GM19455 (cell line): ENCODE measurements around the gene TSHZ2.

ENCODE experiments used
- ATAC-seq: cut with Tn5 transposase; IDR thresholded peaks from one replicate; pipeline ENCODE4 v1.9.1; 2021; ENCODE audit not compliant: unreplicated experiment

TSHZ2 gene

GRCh38 chr20:53274365-53274764, 302.2 kb downstream of the TSHZ2 start:
- ATAC-seq, result no peak

DNA sequence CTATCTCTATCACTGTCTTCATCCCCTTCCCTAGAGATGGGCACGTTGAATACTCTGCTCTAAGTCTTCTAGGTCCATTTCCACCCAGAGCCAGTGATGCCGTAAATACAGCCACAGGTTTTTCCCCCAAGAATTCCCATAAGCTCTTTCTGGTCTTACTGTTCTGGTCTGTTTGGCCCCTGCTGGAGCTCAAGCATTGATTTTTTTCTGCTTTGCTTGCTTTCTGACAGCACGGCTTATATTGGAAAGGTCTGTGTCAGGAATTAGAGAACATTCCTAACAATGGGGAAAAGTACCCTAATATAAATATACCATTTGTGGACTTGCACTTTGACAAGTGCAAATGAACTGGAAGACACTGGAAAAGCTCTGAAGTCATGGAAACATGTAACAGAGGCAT, 302.6 kb downstream of the TSHZ2 start:
- no peak for ATAC-seq

DNA sequence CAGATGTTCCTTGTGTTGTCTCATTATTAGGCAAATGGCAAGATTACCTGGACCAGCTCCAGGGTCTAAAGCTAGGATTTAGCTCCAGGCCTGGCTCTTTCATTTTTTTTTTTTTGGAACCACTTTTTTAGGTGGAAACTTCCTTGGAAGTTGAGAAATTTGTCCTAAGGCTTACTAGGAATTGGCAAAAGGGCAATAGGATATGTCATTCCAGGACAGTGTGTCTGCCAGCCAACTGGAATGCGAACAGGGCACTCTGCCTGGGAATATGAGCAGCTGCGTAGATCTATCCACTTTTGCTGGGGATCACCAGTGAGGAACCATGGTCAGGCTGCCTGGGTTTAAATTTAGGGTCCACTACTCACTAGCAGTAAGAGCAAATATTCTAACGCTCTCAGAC, 304.0 kb downstream of the TSHZ2 start:
- ATAC-seq, result no peak

GRCh38 chr20:53278555-53278954, 306.4 kb downstream of the TSHZ2 start:
- ATAC-seq, result no peak

GRCh38 chr20:53279735-53280134, 307.6 kb downstream of the TSHZ2 start:
- no peak for ATAC-seq

- ATAC-seq, result no peak
These were observed 309.5 kb downstream of the TSHZ2 start for GRCh38 chr20:53281557-53282117.

DNA sequence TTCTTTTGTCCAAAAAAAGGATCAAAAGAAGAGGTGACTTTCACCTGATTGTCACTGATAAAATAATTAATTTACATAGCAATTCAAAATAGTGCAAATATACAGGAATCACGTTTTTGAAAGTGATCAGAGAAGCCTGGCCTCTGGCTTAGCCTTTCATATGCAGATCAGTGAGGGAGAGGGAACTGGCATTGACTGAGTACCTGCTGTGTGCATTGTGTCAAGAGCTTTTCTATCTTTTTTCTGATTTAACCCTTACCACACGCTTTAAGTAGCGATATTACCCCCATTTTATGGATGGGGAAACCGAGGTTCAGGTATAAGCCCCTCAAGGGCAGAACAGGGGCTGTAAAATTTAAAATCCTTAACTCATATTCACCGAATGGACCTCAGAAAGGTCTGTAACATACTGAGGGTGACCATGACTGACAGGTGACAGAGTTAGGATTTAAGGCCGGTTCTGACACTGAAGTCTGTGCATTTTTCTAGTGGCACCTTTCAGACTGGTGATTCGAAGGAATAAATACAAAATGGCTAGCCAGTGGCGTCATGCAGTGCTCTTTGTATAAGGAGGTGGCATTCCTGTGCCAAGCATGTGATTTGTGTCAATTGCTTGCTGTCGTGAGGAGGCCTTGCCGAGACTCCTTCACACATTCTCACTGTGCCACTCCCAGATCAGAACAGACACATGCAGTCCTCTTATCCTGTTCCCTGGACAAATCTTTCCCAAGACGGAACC, 310.2 kb downstream of the TSHZ2 start:
- ATAC-seq, result no peak

DNA sequence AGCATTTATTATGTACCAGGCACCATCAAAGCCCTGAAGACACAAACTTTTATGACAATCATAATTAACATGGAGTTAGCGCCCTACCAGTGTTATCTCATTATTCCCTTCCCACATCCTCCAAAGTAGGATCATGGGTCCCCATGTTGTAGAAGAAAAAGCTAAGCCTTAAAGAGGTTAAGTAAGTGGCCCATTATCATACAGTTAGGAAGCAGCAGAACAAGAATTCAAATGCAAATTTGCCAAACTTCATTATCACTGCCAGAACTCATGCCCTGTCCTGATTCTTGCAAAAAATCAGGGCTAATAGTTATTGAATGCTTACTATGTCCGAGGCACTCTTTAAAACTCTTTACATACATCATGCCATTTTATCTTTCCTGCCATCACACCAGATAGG, 310.9 kb downstream of the TSHZ2 start:
- no peak for ATAC-seq

GRCh38 chr20:53283597-53283996, 311.4 kb downstream of the TSHZ2 start:
- no peak for ATAC-seq

GRCh38 chr20:53284256-53284655, 312.1 kb downstream of the TSHZ2 start:
- no peak for ATAC-seq

DNA sequence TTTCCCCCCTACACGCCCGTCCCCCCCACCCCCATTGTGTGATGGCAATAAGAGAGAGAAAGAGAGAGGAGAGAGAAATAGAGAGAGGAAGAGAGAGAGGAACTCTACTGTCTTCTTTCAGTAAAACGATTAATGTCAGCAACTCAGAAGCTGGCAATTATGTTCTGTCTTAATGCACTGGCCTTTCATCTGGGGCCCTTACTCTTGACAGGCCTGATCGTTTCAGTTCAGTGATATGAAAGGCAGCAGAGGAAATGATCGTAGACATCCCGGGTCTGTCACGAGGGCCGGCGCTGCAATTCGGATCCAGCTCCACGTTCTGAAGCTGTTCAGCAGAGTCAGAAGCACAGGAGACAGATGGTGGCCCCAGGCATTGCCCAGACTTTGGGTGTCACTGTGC, 312.5 kb downstream of the TSHZ2 start:
- no peak for ATAC-seq

- ATAC-seq, result no peak
These were observed 315.3 kb downstream of the TSHZ2 start for GRCh38 chr20:53287357-53288042.

GRCh38 chr20:53291548-53291947, 319.4 kb downstream of the TSHZ2 start:
- ATAC-seq, result no peak

GRCh38 chr20:53292347-53292746, 320.2 kb downstream of the TSHZ2 start:
- no peak for ATAC-seq

GRCh38 chr20:53294804-53295203, 322.6 kb downstream of the TSHZ2 start:
- no peak for ATAC-seq

- ATAC-seq, result no peak
These were observed 323.9 kb downstream of the TSHZ2 start for GRCh38 chr20:53296025-53296424.

DNA sequence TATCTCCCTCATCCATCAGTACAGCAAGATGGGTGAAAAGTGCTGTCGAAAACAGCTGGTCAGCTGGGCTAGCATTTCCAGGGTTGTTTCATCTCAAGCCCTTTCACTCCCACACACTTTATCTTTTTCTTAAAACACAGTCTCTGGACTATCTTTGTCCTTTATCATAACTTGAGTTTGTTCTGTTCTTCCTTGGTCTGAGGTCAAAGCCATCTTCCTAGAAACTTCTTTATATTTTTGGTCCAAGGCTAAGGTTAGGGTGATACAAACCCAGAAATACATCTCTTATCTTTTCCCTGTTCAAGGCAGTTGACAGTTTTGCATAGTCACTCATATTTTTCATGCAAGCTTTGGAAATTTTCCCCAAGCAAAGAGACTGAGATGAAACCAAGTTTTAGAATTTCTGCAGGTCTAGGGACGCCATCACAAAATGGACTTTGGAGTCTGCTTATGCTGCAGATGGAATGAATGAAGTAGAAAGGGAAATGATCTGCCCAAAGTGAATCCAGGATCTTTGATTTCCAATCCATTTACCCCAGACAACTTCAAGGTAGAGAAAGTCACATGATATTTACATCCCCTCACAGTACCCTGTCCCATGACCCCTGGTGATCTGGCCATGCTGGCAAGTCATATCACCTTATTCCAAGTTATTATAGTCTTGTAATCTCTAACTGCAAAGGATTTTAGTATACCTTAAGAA, 324.4 kb downstream of the TSHZ2 start:
- no peak for ATAC-seq

DNA sequence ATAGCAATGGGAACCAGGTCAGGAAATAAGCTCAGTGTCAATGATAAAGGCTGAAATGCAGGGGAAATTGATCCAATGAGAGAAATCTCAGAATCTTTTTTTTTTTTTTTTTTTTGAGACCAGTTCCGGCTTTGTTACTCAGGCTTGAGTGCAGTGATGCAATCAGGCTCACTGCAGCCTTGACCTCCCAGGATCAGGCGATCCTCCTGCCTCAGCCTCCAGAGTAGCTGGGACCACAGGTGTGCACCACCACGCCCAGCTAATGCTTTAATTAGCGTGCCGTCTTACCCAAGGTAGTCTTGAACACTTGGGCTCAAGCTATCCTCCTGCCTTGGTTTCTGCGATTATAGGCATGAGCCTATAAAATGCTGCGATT, 325.0 kb downstream of the TSHZ2 start:
- no peak for ATAC-seq

GRCh38 chr20:53298260-53298659, 326.1 kb downstream of the TSHZ2 start:
- no peak for ATAC-seq

DNA sequence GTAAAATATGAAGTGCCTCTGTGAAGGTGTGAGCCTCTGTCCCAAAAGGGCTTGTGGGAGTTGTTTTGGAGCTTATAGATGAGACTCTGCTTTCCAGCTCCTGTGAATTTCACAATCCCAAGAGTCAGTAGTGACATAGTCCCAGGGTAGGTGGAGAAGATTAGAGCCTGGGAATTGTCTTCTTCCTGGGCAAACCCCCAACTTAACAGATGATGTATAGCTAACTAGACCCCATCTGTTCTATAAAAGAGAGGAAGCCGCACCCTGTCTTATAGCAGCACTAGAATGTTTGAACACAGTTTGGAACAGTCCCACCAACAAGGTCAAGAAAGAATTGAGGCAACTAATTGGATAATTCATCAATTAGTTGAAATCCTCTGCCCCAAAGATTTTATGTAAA, 326.8 kb downstream of the TSHZ2 start:
- no peak for ATAC-seq

- no peak for ATAC-seq
These were observed 327.7 kb downstream of the TSHZ2 start for GRCh38 chr20:53299831-53300230.

- no peak for ATAC-seq
These were observed 329.7 kb downstream of the TSHZ2 start for GRCh38 chr20:53301869-53302268.
